H1 (cell line): ENCODE measurements around the gene CPNE5. TPM values are rescaled to one million over a fixed set of nuclear protein-coding genes. Genes with fewer than 3 reads are reported as not detected.

Source experiments
- HDAC2 ChIP-seq, 2 experiments: fragments of 300-600 bp in 1 of 2; sonication (generic) in 1 of 2; IDR thresholded peaks; 2 replicates each; pipeline ENCODE4 v1.6.1; 2011 to 2012; ENCODE audit warnings: low read depth in 2 of 2, low read length in 2 of 2, mild to moderate bottlenecking in 2 of 2, moderate library complexity in 2 of 2, borderline replicate concordance in 1 of 2, inconsistent platforms in 1 of 2
- polyA plus RNA-seq, 7 experiments: library from polyadenylated mRNA; depleted of rRNA in 3 of 7; stranded (reverse) in 5 of 7; unstranded in 2 of 7; fragments of >200 nt in 5 of 7; fragments of 200-250 nt in 2 of 7; gene quantifications; 1 replicate in 5 of 7; 2 replicates in 1 of 7; 4 replicates in 1 of 7; pipeline versions ENCODE4 v1.2.1 to v1.2.3, GENCODE V29; 2011 to 2013; ENCODE audit warnings: missing spikeins in 2 of 7, mixed read lengths in 2 of 7
- total RNA-seq: library from RNA; stranded (reverse); fragmentation: NEBNext Ultra II Directional; extraction: Animal tissue kit (Norgen Biotek cat#: 25700); gene quantifications from 2 replicates; pipeline ENCODE4 v1.2.1, GENCODE V29; 2021

The CPNE5 gene
- total and polyA plus RNA-seq, 2 of the 8 experiments (the other 6 are each of a cell fraction or from before 2014, with no cell fraction given): 0.88 to 1.8 TPM

- TF ChIP-seq HDAC2 (IDR thresholded peaks at IDR 0.05; ENCODE audit: borderline replicate concordance in 1 of 2, low read depth in 2 of 2, low read length in 2 of 2): no peak
These were observed 29.1 kb downstream of the CPNE5 start (continued) for GRCh38 chr6:36809941-36810803.
